ENCODE measurements around the gene CHCHD6.

- TF ChIP-seq, protein P1, sequence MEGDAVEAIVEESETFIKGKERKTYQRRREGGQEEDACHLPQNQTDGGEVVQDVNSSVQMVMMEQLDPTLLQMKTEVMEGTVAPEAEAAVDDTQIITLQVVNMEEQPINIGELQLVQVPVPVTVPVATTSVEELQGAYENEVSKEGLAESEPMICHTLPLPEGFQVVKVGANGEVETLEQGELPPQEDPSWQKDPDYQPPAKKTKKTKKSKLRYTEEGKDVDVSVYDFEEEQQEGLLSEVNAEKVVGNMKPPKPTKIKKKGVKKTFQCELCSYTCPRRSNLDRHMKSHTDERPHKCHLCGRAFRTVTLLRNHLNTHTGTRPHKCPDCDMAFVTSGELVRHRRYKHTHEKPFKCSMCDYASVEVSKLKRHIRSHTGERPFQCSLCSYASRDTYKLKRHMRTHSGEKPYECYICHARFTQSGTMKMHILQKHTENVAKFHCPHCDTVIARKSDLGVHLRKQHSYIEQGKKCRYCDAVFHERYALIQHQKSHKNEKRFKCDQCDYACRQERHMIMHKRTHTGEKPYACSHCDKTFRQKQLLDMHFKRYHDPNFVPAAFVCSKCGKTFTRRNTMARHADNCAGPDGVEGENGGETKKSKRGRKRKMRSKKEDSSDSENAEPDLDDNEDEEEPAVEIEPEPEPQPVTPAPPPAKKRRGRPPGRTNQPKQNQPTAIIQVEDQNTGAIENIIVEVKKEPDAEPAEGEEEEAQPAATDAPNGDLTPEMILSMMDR (IDR thresholded peaks at IDR 0.05) = no peak
- no peak for TF ChIP-seq ZFX (IDR thresholded peaks at IDR 0.05; ENCODE audit: borderline replicate concordance)
Observed at GRCh38 chr3:126703512-126704493, at the start of gene CHCHD6.
